ENCODE results near the gene TMEM44. TPM values are rescaled to one million over a fixed set of nuclear protein-coding genes. Genes with fewer than 3 reads are reported as not detected.

TMEM44 gene
- total RNA-seq, 2 donors from 2014 or later = 1.8 to 9.6 TPM

DNA sequence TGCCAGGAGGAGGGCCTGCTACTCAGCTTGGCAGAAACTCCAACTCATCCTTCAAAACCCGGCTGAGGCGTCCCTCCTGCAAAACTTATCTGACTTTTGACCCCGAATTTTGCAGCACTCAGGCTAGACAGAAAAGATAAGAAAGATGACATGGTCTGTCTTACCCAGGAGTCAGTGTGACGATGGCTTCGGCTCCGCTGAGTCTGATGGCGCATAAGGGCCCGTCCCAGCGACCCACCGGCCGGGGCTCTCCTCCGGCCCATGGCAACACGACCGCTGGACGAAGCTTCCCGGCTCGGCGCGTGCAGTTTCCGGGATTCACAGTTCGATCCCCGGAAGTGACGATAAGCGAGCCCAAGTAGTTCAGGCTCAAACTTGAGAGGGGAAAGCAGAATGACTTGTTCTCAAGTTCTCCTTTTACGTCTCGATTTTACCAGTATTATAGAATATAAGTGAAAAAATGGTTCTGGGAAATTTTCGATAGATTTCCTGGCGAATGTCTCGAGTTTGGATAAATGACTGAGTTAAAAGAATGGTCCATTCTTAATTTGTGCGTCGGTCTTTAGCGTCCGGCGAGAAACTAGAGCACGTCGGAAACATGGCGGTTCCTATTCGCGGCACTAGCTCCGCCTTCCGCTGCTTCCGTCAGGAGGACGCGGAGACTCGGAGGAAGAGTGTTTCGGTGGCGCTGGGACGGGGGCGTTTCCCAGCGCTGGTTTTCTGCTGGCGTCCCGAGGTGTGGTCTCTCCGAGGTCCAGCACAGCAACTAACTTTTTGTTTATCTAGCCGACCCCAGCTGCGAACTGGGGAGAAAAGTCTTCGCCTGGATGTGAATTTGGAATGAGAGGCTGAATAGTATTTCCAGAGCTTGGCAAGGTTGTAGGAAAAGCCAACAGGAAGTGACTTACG, 38.9 kb upstream of the TMEM44 start, which contains the start of gene LSG1:
LSG1 (minus strand) TSS at position 292 of the 909 bp plus-strand sequence; CDS start at position 263, 29 bp downstream.
- intact Hi-C loops (cut with DNase I) = no loop called here
- peaks cover 0 to 7% of the 10 kb centered on the region in 2 donors for H3K36me3 ChIP-seq (replicated peaks in 1 of 2; ENCODE audit: insufficient read depth in 1 of 2, low read depth in 2 of 2)
- 0% methylated on average over 57 of the region's 57 CpGs for WGBS, 2 donors
- H3K4me3 ChIP-seq = peak within 1 kb of the TSS; percentile 59 to 61
- peak; percentile 98 for ATAC-seq
- peak within 1 kb of the TSS; percentile 75 to 92 (median 84) for H3K27ac ChIP-seq
- DNase-seq = peak; percentile 91 to 95 (median 92)
- TF ChIP-seq CTCF (IDR thresholded peaks at IDR 0.05) (peak in 1 of 7 experiments; percentile 28), POLR2A (IDR thresholded peaks at IDR 0.05) (peak in 2 of 3 donors; percentile 57 to 70)
- peaks cover 14% of the 10 kb centered on the region for H3K4me1 ChIP-seq
- H3K27me3 ChIP-seq = no peaks in the 10 kb centered on the region
- H3K9me3 ChIP-seq = no peaks in the 10 kb centered on the region

GRCh38 chr3:194671511-194671899, 38.3 kb upstream of the TMEM44 start:
- ATAC-seq = no peak
- Histone ChIP-seq H3K27me3 (no peaks in the 10 kb centered on the region), H3K9me3 (no peaks in the 10 kb centered on the region), H3K27ac (peak overlapping the region; percentile 75 to 92 (median 84)), H3K4me1 (peaks cover 14% of the 10 kb centered on the region), H3K4me3 (peak overlapping the region; percentile 59 to 61), H3K36me3 (replicated peaks in 1 of 2; ENCODE audit: insufficient read depth in 1 of 2, low read depth in 2 of 2) (peaks cover 0 to 7% of the 10 kb centered on the region in 2 donors)
- TF ChIP-seq CTCF (IDR thresholded peaks at IDR 0.05) = peak in 6 of 7 experiments; percentile 14 to 56 (median 41)
- TF ChIP-seq POLR2A (IDR thresholded peaks at IDR 0.05) = no peak
- 0% methylated on average over 5 of the region's 5 CpGs for WGBS, 2 donors
- no peak for DNase-seq
- intact Hi-C loops (cut with DNase I) = no loop called here

DNA sequence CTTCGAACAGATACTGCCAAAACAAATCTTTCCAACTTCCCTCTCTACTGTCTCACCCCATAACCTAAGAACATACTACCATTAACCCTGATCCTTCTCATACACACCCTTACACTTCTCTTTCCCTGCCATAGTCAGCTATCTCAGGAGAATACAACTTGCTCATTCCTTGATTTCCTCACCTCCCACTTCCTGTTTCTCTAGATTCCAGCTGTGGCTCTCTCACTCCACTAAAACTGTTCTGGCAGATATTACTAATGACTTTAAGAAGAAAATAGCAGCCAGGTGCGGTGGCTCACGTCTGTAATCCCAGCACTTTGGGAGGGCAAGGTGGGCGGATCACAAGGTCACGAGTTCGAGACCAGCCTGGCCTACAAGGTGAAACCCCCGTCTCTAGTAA, 34.1 kb upstream of the TMEM44 start:
- Histone ChIP-seq H3K27ac (no peak overlapping the region), H3K36me3 (replicated peaks in 1 of 2; ENCODE audit: insufficient read depth in 1 of 2, low read depth in 2 of 2) (peaks cover 0 to 21% of the 10 kb centered on the region in 2 donors), H3K4me1 (peaks cover 14% of the 10 kb centered on the region), H3K27me3 (no peaks in the 10 kb centered on the region), H3K4me3 (no peak overlapping the region), H3K9me3 (no peaks in the 10 kb centered on the region)
- no peak for ATAC-seq
- intact Hi-C loops (cut with DNase I) = no loop called here
- DNase-seq = no peak
- TF ChIP-seq CTCF (IDR thresholded peaks at IDR 0.05) (no peak), POLR2A (IDR thresholded peaks at IDR 0.05) (no peak)
- 75 to 79% methylated on average over 7 of the region's 7 CpGs for WGBS, 2 donors

DNA sequence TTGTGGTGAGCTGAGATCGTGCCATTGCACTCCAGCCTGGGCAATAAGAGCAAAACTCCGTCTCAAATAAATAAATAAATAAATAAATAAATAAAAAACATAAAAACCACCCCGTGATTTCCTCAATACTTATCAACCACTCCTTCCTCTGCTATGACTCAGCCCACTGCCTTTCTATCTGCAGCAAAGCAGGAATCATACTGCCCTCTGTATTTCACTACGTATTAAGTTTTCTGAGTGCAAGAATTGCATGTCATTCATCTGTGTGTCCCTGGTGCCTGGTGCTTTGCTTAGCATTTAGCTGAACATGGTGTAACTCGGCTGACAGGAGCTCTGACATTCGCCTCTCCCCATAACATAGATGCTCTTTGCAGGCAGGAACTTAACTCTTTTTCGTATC, 31.6 kb upstream of the TMEM44 start:
- no peak for TF ChIP-seq POLR2A (IDR thresholded peaks at IDR 0.05)
- Histone ChIP-seq H3K9me3 (no peaks in the 10 kb centered on the region), H3K4me3 (no peak overlapping the region), H3K27me3 (no peaks in the 10 kb centered on the region), H3K27ac (no peak overlapping the region), H3K4me1 (no peaks in the 10 kb centered on the region), H3K36me3 (replicated peaks in 1 of 2; ENCODE audit: insufficient read depth in 1 of 2, low read depth in 2 of 2) (peaks cover 0 to 21% of the 10 kb centered on the region in 2 donors)
- no peak for DNase-seq
- WGBS, 2 donors = 92% methylated on average over 7 of the region's 7 CpGs
- ATAC-seq = no peak
- intact Hi-C loops (cut with DNase I) = no loop called here

DNA sequence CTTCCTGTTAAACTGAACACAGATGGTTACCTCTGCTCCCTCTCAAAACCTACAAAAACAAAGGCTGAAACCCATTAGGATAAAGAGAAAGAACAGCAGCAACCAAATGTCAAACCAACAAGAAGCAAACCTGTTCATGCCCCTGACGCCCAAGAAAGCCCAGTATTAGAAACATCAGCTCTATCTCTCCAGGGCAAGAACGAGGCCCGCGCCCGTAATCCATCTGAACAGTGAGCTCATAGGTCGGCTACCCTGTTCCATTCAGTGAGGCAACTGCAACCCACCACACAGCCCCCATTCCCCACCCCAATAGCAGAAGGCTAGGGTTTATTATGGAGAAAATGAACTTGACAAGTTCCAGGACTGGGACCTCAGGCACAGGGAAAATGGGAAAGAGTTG, 28.7 kb upstream of the TMEM44 start:
- H3K36me3 ChIP-seq (replicated peaks in 1 of 2; ENCODE audit: insufficient read depth in 1 of 2, low read depth in 2 of 2) = peaks cover 0 to 18% of the 10 kb centered on the region in 2 donors
- no peak for ATAC-seq
- no peaks in the 10 kb centered on the region for H3K4me1 ChIP-seq
- H3K4me3 ChIP-seq = no peak overlapping the region
- no peak for TF ChIP-seq CTCF (IDR thresholded peaks at IDR 0.05)
- H3K9me3 ChIP-seq = no peaks in the 10 kb centered on the region
- WGBS, 2 donors = 73 to 81% methylated on average over 6 of the region's 6 CpGs
- DNase-seq = no peak
- H3K27ac ChIP-seq = no peak overlapping the region
- intact Hi-C loops (cut with DNase I) = no loop called here
- H3K27me3 ChIP-seq = no peaks in the 10 kb centered on the region

Data from body of pancreas (tissue), 4 donors.